ENCODE results near the gene HEPN1. TPM values are rescaled to one million over a fixed set of nuclear protein-coding genes. Genes with fewer than 3 reads are reported as not detected.

HEPN1 gene
- total and polyA plus RNA-seq, 2 of the 8 experiments (the other 6 are each of a cell fraction or from before 2014, with no cell fraction given), result not detected

- Histone ChIP-seq H2AK5ac (ENCODE audit: low read depth, low read length) (no peak overlapping the region), H3K56ac (replicated peaks; ENCODE audit: insufficient read length, low read depth, low read length) (peak overlapping the region; percentile 3), H3K23ac (ENCODE audit: insufficient read length) (no peak overlapping the region), H3K27me3 (replicated peaks in 1 of 4; ENCODE audit: control insufficient read depth in 3 of 4, extremely low read depth in 1 of 4, insufficient read depth in 3 of 4, low read length in 3 of 4) (peaks cover 5 to 48% (median 41%) of the 10 kb centered on the region in 4 experiments), H3K4me2 (ENCODE audit: insufficient read depth in 1 of 2, low read depth in 2 of 2, low read length in 2 of 2) (peak overlapping the region; percentile 40 to 75), H3K27ac (ENCODE audit: low read depth, low read length) (peak overlapping the region; percentile 54; the same call in 1 of the 2 replicates), H3K23me2 (ENCODE audit: low read depth, low read length) (peaks cover 8% of the 10 kb centered on the region; the same call in 1 of the 2 replicates), H2BK5ac (ENCODE audit: low read depth, low read length) (peak overlapping the region; percentile 24; the same call in 1 of the 2 replicates), H3K4me1 (replicated peaks in 1 of 4; ENCODE audit: control insufficient read depth in 3 of 4, insufficient read depth in 4 of 4, low read length in 3 of 4) (peaks cover 0 to 12% (median 8%) of the 10 kb centered on the region in 4 experiments; a peak in 5 of 7 replicates), H4K20me1 (replicated peaks in 1 of 2; ENCODE audit: control insufficient read depth in 1 of 2, insufficient read depth in 2 of 2, low read length in 2 of 2) (no peaks in the 10 kb centered on the region), H3K79me2 (ENCODE audit: control insufficient read depth in 1 of 2, insufficient read depth in 2 of 2, low read length in 2 of 2) (no peaks in the 10 kb centered on the region), H4K8ac (ENCODE audit: extremely low read depth, insufficient read depth, low read length) (peak overlapping the region; percentile 86; the same call in 1 of the 2 replicates), H2AFZ (ENCODE audit: low read length) (peak overlapping the region; percentile 28; the same call in 1 of the 2 replicates), H3K79me1 (ENCODE audit: low read depth, low read length) (no peaks in the 10 kb centered on the region), H3K9ac (replicated peaks in 1 of 4; ENCODE audit: extremely low read depth in 1 of 4, low read depth in 3 of 4, low read length in 3 of 4) (peak overlapping the region in 3 of 4 experiments; percentile 60 to 62 (median 61); a peak in 5 of 7 replicates), H4K91ac (replicated peaks; ENCODE audit: insufficient read length, low read length) (peak overlapping the region; percentile 68), H3K4ac (replicated peaks; ENCODE audit: insufficient read length, low read depth, low read length) (no peak overlapping the region), H3K36me3 (ENCODE audit: control insufficient read depth in 2 of 4, insufficient read depth in 4 of 4, low read length in 3 of 4) (no peaks in the 10 kb centered on the region), H2BK20ac (ENCODE audit: low read length) (no peak overlapping the region), H3K9me3 (ENCODE audit: insufficient read depth in 2 of 2, low read depth in 1 of 2, low read length in 1 of 2) (no peaks in the 10 kb centered on the region), H3K4me3 (ENCODE audit: extremely low read depth in 1 of 4, insufficient read depth in 2 of 4, low read depth in 3 of 4, low read length in 4 of 4) (peak overlapping the region; percentile 56 to 76 (median 62)), H2BK120ac (replicated peaks; ENCODE audit: low read depth, low read length) (no peak overlapping the region), H4K5ac (ENCODE audit: insufficient read length, low read depth, low read length) (peak overlapping the region; percentile 5), H3K18ac (ENCODE audit: extremely low read depth, low read length) (peak overlapping the region; percentile 90), H2BK15ac (ENCODE audit: low read length) (0 out of 2 replicates have a peak overlapping the region, but pooled peaks have one; percentile 61), H2BK12ac (ENCODE audit: low read depth, low read length) (peak overlapping the region; percentile 84; the same call in 1 of the 2 replicates), H3K14ac (ENCODE audit: insufficient read length) (no peak overlapping the region)
- FAIRE-seq (no peak), DNase-seq (ENCODE audit: low read depth in 1 of 2, low spot score in 2 of 2) (peak; percentile 78 to 93)
- ChIA-PET POLR2A (ENCODE audit: partially characterized antibody) (interaction anchor here (0.6 to 1.0 kb wide), 8 partner anchors 10 to 138 kb away, joined by 3 to 4 read pairs (median 3); no protein-coding TSS in a partner anchor), CTCF (ENCODE audit: partially characterized antibody) (interaction anchor here (0.6 to 3.0 kb wide), 28 partner anchors 8 to 468 kb away, joined by 3 to 22 read pairs (median 4); no protein-coding TSS in a partner anchor)
- WGBS, 2 experiments (ENCODE audit: extremely low coverage in 1 of 2, insufficient coverage in 1 of 2, insufficient read length in 1 of 2, insufficient replicate concordance in 2 of 2, low coverage in 1 of 2, low lambda C conversion rate in 2 of 2, missing lambda C conversion rate in 1 of 2), result 2% methylated on average over 57 of the region's 69 CpGs; no CpG with 5 or more reads in 1 of the 2 experiments
- TF ChIP-seq CTBP2 (IDR thresholded peaks at IDR 0.05; ENCODE audit: borderline replicate concordance, insufficient read depth, insufficient read length, low read length) (peak; percentile 71), NRF1 (IDR thresholded peaks at IDR 0.05; ENCODE audit: low read depth, low read length) (peak; percentile 7; the same call in 1 of the 2 replicates), SP1 (IDR thresholded peaks at IDR 0.05; ENCODE audit: low read depth, low read length) (0 out of 2 replicates have a peak, but pooled peaks have one; percentile 7), ASH2L (IDR thresholded peaks at IDR 0.05; ENCODE audit: low read length) (peak; percentile 88), JUND (IDR thresholded peaks at IDR 0.05; ENCODE audit: low read length) (no peak), TBP (IDR thresholded peaks at IDR 0.05; ENCODE audit: low read depth, low read length) (no peak)
- TF ChIP-seq, protein P1, sequence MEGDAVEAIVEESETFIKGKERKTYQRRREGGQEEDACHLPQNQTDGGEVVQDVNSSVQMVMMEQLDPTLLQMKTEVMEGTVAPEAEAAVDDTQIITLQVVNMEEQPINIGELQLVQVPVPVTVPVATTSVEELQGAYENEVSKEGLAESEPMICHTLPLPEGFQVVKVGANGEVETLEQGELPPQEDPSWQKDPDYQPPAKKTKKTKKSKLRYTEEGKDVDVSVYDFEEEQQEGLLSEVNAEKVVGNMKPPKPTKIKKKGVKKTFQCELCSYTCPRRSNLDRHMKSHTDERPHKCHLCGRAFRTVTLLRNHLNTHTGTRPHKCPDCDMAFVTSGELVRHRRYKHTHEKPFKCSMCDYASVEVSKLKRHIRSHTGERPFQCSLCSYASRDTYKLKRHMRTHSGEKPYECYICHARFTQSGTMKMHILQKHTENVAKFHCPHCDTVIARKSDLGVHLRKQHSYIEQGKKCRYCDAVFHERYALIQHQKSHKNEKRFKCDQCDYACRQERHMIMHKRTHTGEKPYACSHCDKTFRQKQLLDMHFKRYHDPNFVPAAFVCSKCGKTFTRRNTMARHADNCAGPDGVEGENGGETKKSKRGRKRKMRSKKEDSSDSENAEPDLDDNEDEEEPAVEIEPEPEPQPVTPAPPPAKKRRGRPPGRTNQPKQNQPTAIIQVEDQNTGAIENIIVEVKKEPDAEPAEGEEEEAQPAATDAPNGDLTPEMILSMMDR (IDR thresholded peaks at IDR 0.05; ENCODE audit: control extremely low read depth in 1 of 3, insufficient read depth in 1 of 3, low read depth in 1 of 3, low read length in 3 of 3), result peak; percentile 65 to 77 (median 75)
Observed at GRCh38 chr11:124875943-124876817, 42.9 kb upstream of the HEPN1 start.
